ENCODE data around the gene DCANP1. TPM values are rescaled to one million over a fixed set of nuclear protein-coding genes. Genes with fewer than 3 reads are reported as not detected.

The DCANP1 gene
- total RNA-seq, 1 donor from 2014 or later: not detected

DNA sequence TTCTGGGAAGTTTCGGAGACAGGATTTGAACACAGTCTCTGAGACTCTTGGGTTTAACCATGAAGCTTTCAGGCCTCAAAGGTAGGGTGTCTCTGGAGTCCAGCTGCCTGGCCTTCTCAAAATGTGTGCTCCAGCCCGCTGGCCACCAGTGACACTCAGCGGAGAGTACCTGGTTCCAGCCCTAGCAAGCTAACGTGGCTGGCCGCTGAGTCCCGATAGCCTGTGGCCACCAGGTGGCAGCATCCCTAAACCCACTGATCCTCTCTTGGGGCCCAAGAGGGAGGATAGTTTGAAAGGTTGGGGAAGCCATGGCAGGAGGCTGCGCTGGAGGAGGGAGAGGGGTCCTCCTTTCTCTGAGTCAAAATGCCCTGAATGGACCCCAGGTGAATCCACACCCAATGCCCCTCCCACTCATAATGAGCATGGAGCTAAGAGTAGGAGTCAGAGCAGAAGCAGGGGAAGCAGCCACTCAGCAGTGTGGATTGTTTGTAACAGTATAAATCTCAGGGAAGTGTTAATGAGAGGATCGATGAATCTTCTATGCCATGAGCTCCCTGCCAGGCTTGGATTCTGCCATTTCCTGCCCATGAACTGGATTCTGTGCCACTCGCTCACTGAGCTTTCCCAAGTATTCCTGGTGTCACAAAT, 10.4 kb upstream of the DCANP1 start:
- peak; percentile 39 for DNase-seq (ENCODE audit: low read depth)

DNA sequence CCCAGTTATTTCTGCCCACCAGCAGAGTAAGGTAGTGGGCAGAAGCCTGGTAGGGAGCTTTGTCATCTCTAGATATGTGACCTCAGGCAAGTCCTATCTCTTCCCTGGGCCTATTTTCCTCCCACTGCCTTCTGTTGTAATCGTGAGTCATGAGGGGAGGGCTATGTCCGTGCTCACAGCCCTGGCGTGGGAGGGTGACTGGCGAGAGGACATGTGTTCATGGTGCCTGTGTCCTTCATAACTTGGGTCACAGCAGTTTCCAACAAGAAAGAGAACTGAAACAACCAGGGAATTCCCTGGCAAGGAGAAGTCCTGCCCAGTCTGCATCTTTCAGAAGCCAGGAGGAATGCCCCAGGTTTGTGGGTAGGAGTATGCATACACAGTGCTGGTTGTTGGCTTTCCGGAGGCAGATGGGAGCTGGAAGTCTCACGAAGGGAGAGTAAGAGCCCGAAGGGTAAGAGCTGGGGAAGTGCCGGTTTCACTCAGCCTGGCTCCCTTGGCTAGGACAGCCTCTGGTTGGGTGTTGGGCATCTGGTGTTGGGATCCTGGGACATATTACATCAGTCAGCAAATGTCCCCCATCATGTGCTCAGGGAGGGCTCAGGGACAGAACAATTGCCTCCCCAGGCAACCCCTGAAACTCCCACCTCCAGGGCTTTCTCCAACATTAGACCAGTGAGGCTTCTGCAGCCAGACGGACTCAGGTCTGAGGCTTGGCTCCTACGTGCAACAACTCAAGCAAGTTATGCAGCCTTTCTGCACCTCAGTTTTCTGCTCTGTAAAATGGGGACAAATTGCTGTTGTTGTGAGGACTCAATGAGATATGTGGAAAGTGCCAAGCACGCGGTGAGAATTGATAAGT, 9.3 kb upstream of the DCANP1 start:
- DNase-seq (ENCODE audit: low read depth): peak; percentile 65

GRCh38 chr5:135455876-135456237, 8.7 kb upstream of the DCANP1 start:
- DNase-seq (ENCODE audit: low read depth): no peak

DNA sequence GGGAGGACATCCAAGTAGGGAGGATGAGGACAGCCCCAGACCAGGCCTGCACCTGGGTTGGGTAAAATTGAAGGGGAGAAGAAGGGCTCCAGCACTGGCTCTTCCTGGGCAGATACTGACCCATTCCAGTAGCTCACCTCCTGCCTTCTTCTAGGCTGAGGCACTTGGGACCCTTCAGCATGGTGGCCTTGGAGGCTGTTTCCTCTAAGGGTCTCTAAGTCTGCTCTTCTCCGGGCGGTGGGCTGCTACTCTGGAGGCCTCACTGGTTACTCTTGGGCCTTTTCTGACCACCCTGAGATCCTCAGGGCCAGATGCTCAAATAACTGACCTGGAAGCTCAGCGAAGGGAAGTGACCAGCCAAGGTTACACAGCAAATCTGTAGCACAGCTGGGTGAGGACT, 7.8 kb upstream of the DCANP1 start:
- DNase-seq (ENCODE audit: low read depth): no peak

- DNase-seq (ENCODE audit: low read depth): no peak
Measured at GRCh38 chr5:135453613-135454012, 6.5 kb upstream of the DCANP1 start.

GRCh38 chr5:135452321-135453030, 5.3 kb upstream of the DCANP1 start, which contains the start of gene TIFAB:
Gene TIFAB (minus strand): TSS chr5:135452351. CDS start chr5:135449939, 2,412 bp downstream.
- DNase-seq (ENCODE audit: low read depth): no peak

DNA sequence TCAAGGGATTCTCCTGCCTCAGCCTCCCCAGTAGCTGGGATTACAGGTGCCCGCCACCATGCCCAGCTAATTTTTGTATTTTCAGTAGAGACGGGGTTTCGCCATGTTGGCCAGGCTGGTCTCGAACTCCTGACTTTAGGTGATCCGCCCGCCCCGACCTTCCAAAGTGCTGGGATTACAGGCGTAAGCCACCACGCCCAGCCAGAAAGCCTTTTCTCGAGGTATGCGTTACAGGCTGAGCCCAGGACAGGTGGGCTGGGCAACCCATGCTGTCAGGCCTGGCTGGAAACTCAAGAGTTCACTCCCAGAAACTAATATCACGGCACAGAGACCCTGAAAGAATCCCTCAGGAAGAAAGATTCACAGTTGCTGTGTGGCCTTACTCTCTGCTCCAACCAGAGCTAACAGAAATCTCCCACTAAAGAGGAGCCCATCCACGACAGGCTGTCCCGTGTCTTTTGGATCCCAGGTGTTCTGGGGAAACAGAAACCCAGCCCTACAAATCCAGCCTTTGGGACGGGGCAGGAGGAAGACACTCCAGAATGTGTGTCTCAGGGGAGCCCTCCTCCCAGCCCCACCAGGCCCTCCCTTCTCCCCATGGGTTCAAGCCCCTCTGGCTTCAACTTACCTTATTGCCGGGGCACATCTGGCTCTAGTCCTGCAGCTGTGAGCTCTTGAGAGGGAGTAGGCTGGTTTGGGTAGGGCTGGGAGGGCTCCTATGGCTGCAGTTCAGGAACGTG, 4.6 kb upstream of the DCANP1 start:
- no peak for DNase-seq (ENCODE audit: low read depth)

GRCh38 chr5:135450952-135451351, 3.8 kb upstream of the DCANP1 start:
- DNase-seq (ENCODE audit: low read depth): no peak

GRCh38 chr5:135450336-135450735, 3.2 kb upstream of the DCANP1 start:
- DNase-seq (ENCODE audit: low read depth): no peak

GRCh38 chr5:135449644-135450043, 2.5 kb upstream of the DCANP1 start:
- no peak for DNase-seq (ENCODE audit: low read depth)

DNA sequence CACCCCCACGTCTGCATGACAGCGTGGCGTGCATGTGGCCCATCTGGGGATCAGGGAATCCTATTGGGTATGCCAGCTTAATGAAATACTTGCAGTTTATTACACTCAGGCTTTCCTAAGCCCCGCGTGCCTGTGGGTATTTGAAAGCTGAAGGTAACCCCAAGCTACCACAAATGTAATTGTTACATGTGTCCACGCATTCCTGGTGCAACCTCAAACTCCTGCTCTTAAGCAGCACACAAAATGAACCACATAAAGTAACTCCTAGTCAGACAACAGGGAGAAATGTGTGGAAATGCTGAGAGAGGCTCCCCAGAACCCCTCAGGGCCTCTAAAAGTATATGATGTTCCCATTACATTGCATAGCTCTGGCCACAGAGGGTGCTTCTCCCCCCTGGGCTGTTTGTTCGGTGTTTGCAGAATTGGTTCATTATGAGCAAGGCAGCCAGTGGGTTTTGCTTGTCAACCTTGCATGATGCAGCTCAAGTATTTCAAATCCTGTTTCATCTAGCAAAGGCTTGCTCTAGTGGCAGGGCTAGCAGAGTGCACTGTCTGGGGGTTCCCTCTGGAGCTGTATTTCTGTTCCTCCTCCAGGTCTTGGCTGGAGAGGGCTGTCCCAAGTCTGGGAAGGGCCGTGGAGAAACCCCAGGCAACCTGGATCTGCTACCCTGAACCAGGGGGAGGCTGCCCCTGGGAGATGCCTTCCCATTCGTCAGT, 1.8 kb upstream of the DCANP1 start:
- peak; percentile 13 for DNase-seq (ENCODE audit: low read depth)

DNA sequence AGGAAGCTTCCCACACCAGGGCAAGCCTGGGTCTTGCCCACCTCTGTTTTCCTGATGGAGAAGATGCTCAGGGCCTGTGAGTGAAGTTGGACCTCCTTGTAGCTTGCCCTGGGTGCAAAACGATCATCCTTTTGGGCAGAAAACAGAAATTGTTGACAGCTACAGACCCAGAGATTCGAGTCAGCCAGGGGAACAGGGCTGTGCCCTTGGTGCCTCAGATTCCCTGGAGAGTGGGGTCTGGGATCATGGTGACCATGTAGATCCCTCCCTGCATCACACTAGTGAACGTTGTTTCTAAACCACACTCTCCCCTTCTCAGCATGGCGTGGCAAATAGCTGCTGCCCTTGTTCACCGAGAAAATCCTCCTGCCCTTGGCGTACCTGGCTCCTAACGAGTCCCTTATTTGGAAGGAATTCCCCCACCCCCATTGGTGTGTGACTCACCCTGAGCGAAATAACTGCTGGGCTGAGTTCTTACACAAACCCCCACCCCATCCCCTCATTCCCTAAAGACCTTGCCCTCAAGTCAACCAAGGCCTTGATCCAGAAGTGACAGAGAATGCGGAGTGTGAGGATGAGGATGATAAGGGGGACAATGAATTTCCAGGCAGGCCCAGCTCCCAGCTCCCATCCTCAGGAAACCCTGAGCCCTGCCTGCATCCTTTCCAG, 1.1 kb upstream of the DCANP1 start:
- no peak for DNase-seq (ENCODE audit: low read depth)

GRCh38 chr5:135446615-135447014, 533 bp downstream of the DCANP1 start:
- DNase-seq (ENCODE audit: low read depth): no peak

GRCh38 chr5:135446206-135446605, 942 bp downstream of the DCANP1 start:
- DNase-seq (ENCODE audit: low read depth): no peak

GRCh38 chr5:135445306-135445985, 1.7 kb downstream of the DCANP1 start:
- no peak for DNase-seq (ENCODE audit: low read depth)

GRCh38 chr5:135444881-135445280, 2.3 kb downstream of the DCANP1 start:
- DNase-seq (ENCODE audit: low read depth): no peak

- no peak for DNase-seq (ENCODE audit: low read depth)
Measured at GRCh38 chr5:135444360-135444759, 2.8 kb downstream of the DCANP1 start.

- DNase-seq (ENCODE audit: low read depth): no peak
Measured at GRCh38 chr5:135443161-135443960, 3.8 kb downstream of the DCANP1 start.
